Gastroesophageal sphincter (tissue), 4 donors: Measurements from ENCODE around the gene NCK2. TPM values are rescaled to one million over a fixed set of nuclear protein-coding genes. Genes with fewer than 3 reads are reported as not detected.
"Not testable (repeated sequence)": the region's sequence is repeated elsewhere in the genome, so short reads cannot be mapped to it uniquely, and the experiment has no call there.

Source experiments
- ATAC-seq: fragments of 150-250 bp; one replicate; pipeline ENCODE4 v1.9.1; 2016; ENCODE audit warnings: mild to moderate bottlenecking, moderate library complexity
- H3K27ac ChIP-seq, 4 donors: fragments of 200-600 bp; sonication (generic) in 3 of 4; 1 replicate in 3 of 4; 2 replicates in 1 of 4; pipeline ENCODE4 v1.5.1; 2016 to 2019
- H3K27me3 ChIP-seq: fragments of 200-600 bp; sonication (generic); one replicate; pipeline ENCODE4 v1.5.1; 2019
- H3K36me3 ChIP-seq, 2 donors: fragments of 200-600 bp; sonication (generic); one replicate each; pipeline ENCODE4 v1.5.1; 2019; ENCODE audit warnings: control low read depth in 1 of 2
- H3K4me1 ChIP-seq, 3 donors: fragments of 200-600 bp; sonication (generic); 1 replicate in 2 of 3; 2 replicates in 1 of 3; pipeline ENCODE4 v1.5.1; 2016 to 2019; ENCODE audit warnings: control low read depth in 2 of 3
- H3K4me3 ChIP-seq, 2 donors: fragments of 200-600 bp; sonication (generic); one replicate each; pipeline ENCODE4 v1.5.1; 2019; ENCODE audit warnings: mild to moderate bottlenecking in 1 of 2, moderate library complexity in 1 of 2
- H3K9me3 ChIP-seq, 3 donors: fragments of 200-600 bp; sonication (generic); one replicate each; pipeline ENCODE4 v1.5.1; 2017 to 2019; ENCODE audit warnings: control low read depth in 2 of 3
- EP300 ChIP-seq: sonication (generic); formaldehyde crosslinking; IDR thresholded peaks from one replicate; pipeline ENCODE4 v1.6.1; 2017; ENCODE audit warnings: antibody characterized with exemption, mild to moderate bottlenecking
- POLR2A ChIP-seq, 2 donors: fragments of 450-650 bp; IDR thresholded peaks; one replicate each; pipeline ENCODE4 v1.6.1; 2017; ENCODE audit warnings: antibody characterized with exemption in 2 of 2, mild to moderate bottlenecking in 2 of 2, moderate library complexity in 1 of 2
- POLR2AphosphoS5 ChIP-seq: sonication (generic); formaldehyde crosslinking; IDR thresholded peaks from one replicate; pipeline ENCODE4 v1.6.1; 2017; ENCODE audit warnings: antibody characterized with exemption
- WGBS, 2 donors: methylation state at CpG; one replicate each; pipeline ENCODE4 v1.1.5; 2018; ENCODE audit warnings: low coverage in 1 of 2; 5-methylcytosine and 5-hydroxymethylcytosine counted together
- total RNA-seq, 4 donors: library from RNA; depleted of rRNA; stranded (reverse); fragments of >200 nt; gene quantifications; one replicate each; pipeline ENCODE4 v1.1.0, GENCODE V29; 2016
- TF ChIP-seq, protein P1 (sequence below), 4 experiments: fragments of 200-600 bp in 2 of 4; fragments of 450-650 bp in 2 of 4; sonication (generic) in 1 of 4; IDR thresholded peaks; one replicate each; pipeline ENCODE4 v1.5.1; 2017 to 2019; ENCODE audit warnings: antibody characterized with exemption in 4 of 4, mild to moderate bottlenecking in 2 of 4, moderate library complexity in 2 of 4

Gene NCK2
- total RNA-seq, 4 donors from 2014 or later: 63.0 to 131 (median 89.5) TPM

DNA sequence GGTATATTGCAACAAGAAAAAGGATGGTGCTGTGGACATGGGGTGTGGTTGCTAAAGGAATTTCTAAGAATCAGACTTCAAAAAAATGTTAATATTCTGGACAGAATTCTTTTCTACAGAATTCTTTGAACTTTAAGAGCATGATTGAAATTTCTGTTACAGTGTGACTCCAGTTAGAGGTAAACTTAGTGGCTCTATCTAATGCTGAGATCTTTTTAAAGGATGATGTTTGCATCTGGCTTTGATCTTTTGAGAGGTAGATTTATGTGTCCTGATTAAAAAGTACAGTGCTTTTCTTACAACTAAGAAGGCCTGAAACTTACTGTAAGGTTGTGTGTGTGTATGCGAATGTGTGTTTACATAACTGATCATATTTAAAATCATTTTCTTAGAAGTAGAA, 25.4 kb downstream of the NCK2 start:
- no peak for TF ChIP-seq POLR2A (IDR thresholded peaks at IDR 0.05)
- TF ChIP-seq, protein P1, sequence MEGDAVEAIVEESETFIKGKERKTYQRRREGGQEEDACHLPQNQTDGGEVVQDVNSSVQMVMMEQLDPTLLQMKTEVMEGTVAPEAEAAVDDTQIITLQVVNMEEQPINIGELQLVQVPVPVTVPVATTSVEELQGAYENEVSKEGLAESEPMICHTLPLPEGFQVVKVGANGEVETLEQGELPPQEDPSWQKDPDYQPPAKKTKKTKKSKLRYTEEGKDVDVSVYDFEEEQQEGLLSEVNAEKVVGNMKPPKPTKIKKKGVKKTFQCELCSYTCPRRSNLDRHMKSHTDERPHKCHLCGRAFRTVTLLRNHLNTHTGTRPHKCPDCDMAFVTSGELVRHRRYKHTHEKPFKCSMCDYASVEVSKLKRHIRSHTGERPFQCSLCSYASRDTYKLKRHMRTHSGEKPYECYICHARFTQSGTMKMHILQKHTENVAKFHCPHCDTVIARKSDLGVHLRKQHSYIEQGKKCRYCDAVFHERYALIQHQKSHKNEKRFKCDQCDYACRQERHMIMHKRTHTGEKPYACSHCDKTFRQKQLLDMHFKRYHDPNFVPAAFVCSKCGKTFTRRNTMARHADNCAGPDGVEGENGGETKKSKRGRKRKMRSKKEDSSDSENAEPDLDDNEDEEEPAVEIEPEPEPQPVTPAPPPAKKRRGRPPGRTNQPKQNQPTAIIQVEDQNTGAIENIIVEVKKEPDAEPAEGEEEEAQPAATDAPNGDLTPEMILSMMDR (IDR thresholded peaks at IDR 0.05): no peak
- no peak for TF ChIP-seq POLR2AphosphoS5
- peaks cover 0 to 28% of the 10 kb centered on the region in 2 donors for H3K36me3 ChIP-seq
- no peaks in the 10 kb centered on the region for H3K9me3 ChIP-seq
- ATAC-seq: no peak
- peaks cover 0 to 52% (median 5%) of the 10 kb centered on the region in 3 donors for H3K4me1 ChIP-seq
- WGBS, 2 donors: 83 to 85% methylated on average over 1 of the region's 1 CpG
- no peak overlapping the region for H3K27ac ChIP-seq
- no peaks in the 10 kb centered on the region for H3K27me3 ChIP-seq
- no peak overlapping the region for H3K4me3 ChIP-seq

GRCh38 chr2:105771291-105771690, 26.6 kb downstream of the NCK2 start:
- H3K4me3 ChIP-seq, ATAC-seq, H3K9me3 ChIP-seq, H3K27me3 ChIP-seq: not testable (repeated sequence)
- Histone ChIP-seq H3K27ac (peak overlapping the region in 2 of 4 donors; percentile 28 to 31), H3K36me3 (peaks cover 0 to 23% of the 10 kb centered on the region in 2 donors), H3K4me1 (peaks cover 0 to 62% (median 5%) of the 10 kb centered on the region in 3 donors)
- WGBS, 2 donors: 95 to 100% methylated on average over 1 to 4 of the region's 7 CpGs

DNA sequence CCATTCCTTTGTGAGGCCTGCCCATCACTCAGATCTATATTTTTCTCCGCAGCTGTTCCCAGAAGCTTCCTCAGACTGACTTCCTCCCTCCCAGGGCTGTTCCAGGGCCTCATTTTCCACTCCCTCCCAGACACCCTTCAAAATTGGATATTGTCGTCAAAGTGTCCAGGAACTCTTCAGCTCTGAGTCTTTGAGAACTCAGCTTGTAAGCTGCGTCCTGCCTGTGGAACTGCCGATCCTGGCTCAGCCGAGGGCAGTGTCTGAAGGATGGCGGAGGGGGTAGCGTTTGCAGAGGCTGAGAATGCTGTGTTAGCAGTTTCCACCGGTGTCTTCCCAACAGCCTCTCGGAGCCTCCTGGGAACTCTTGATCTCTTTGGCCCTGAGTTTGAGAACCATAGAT, 27.1 kb downstream of the NCK2 start:
- Histone ChIP-seq H3K36me3 (peaks cover 0 to 18% of the 10 kb centered on the region in 2 donors), H3K27me3 (no peaks in the 10 kb centered on the region), H3K4me1 (peaks cover 0 to 68% (median 11%) of the 10 kb centered on the region in 3 donors), H3K4me3 (no peak overlapping the region), H3K9me3 (no peaks in the 10 kb centered on the region), H3K27ac (peak overlapping the region in 3 of 4 donors; percentile 7 to 31 (median 28))
- WGBS, 2 donors: 32 to 58% methylated on average over 2 to 6 of the region's 9 CpGs
- TF ChIP-seq POLR2A (IDR thresholded peaks at IDR 0.05) (no peak), EP300 (no peak), POLR2AphosphoS5 (no peak)
- TF ChIP-seq, protein P1 (IDR thresholded peaks at IDR 0.05): no peak
- ATAC-seq: no peak

- peak overlapping the region in 3 of 4 donors; percentile 7 to 31 (median 28) for H3K27ac ChIP-seq
Observed at GRCh38 chr2:105772362-105772761, 27.6 kb downstream of the NCK2 start.

DNA sequence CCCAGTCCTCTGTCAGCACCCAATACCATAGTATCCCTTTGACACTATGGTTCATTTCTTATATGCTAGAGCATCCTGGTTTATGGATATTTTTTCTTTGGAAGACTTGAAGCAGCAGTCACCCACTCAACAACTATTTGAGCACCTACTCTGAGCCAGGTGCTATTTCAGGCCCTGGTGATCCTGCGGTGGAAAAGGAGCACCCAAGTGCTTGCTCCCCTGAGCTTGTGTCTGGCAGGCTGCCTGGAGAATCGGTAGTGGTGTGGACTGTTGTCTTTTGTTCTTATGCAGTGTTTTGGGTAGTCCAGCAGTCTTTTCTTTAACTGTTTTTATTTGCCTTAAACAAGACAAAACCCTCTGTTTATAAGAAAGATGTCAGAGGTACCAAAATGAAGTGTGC, 28.9 kb downstream of the NCK2 start:
- Histone ChIP-seq H3K9me3 (no peaks in the 10 kb centered on the region), H3K27ac (no peak overlapping the region), H3K4me3 (no peak overlapping the region), H3K4me1 (peaks cover 0 to 84% (median 13%) of the 10 kb centered on the region in 3 donors), H3K27me3 (no peaks in the 10 kb centered on the region), H3K36me3 (peaks cover 0 to 6% of the 10 kb centered on the region in 2 donors)
- ATAC-seq: no peak
- WGBS, 2 donors: 14 to 20% methylated on average over 2 of the region's 2 CpGs
- TF ChIP-seq EP300 (no peak), POLR2A (IDR thresholded peaks at IDR 0.05) (no peak), POLR2AphosphoS5 (no peak)
- TF ChIP-seq, protein P1 (IDR thresholded peaks at IDR 0.05): no peak

More at GRCh38 chr2:105772362-105772761, 27.6 kb downstream of the NCK2 start:
- Histone ChIP-seq H3K36me3 (peaks cover 0 to 14% of the 10 kb centered on the region in 2 donors), H3K4me3 (no peak overlapping the region), H3K27me3 (no peaks in the 10 kb centered on the region), H3K9me3 (no peaks in the 10 kb centered on the region), H3K4me1 (peaks cover 0 to 73% (median 13%) of the 10 kb centered on the region in 3 donors)
- WGBS, 2 donors: 53 to 69% methylated on average over 2 to 5 of the region's 5 CpGs
- no peak for ATAC-seq
- no peak for TF ChIP-seq EP300
- no peak for TF ChIP-seq POLR2A (IDR thresholded peaks at IDR 0.05)
- no peak for TF ChIP-seq POLR2AphosphoS5
- TF ChIP-seq, protein P1 (IDR thresholded peaks at IDR 0.05): no peak
